Right atrium auricular region (tissue), 2 donors: ENCODE results near the gene TMPRSS11A. TPM values are rescaled to one million over a fixed set of nuclear protein-coding genes. Genes with fewer than 3 reads are reported as not detected.

ENCODE experiments used
- DNase-seq: peaks from one replicate; pipeline ENCODE4 v3.0.0-alpha.2; 2019; ENCODE audit warnings: low spot score
- H3K27ac ChIP-seq, 2 donors: fragments of 200-600 bp; sonication (generic); 1 replicate in 1 of 2; 2 replicates in 1 of 2; pipeline ENCODE4 v1.5.1; 2016 to 2019
- H3K27me3 ChIP-seq, 2 donors: fragments of 200-600 bp; sonication (generic); one replicate each; pipeline versions ENCODE4 v1.5.1 to v1.6.0; 2017 to 2019
- H3K36me3 ChIP-seq: fragments of 200-600 bp; sonication (generic); one replicate; pipeline ENCODE4 v1.5.1; 2016
- H3K4me1 ChIP-seq, 2 donors: fragments of 200-600 bp; sonication (generic); one replicate each; pipeline versions ENCODE4 v1.5.1 to v1.6.0; 2017 to 2019
- H3K4me3 ChIP-seq, 2 donors: fragments of 200-600 bp; sonication (generic); 1 replicate in 1 of 2; 2 replicates in 1 of 2; pipeline ENCODE4 v1.5.1; 2017 to 2019; ENCODE audit warnings: mild to moderate bottlenecking in 1 of 2, moderate library complexity in 1 of 2
- H3K9me3 ChIP-seq, 2 donors: fragments of 200-600 bp; sonication (generic); one replicate each; pipeline ENCODE4 v1.5.1; 2019
- CTCF ChIP-seq, 2 donors: fragments of 200-600 bp; sonication (generic); IDR thresholded peaks; one replicate each; pipeline ENCODE4 v1.5.1; 2019; ENCODE audit warnings: antibody characterized with exemption in 2 of 2
- total RNA-seq, 2 donors: library from RNA; depleted of rRNA; stranded (reverse); fragments of >200 nt; gene quantifications; one replicate each; pipeline ENCODE4 v1.1.0, GENCODE V29; 2016

TMPRSS11A gene
- total RNA-seq, 2 donors from 2014 or later = not detected

GRCh38 chr4:67928546-67928945 lies 34.7 kb downstream of the TMPRSS11A start:
- H3K27ac ChIP-seq = no peak overlapping the region
- TF ChIP-seq CTCF (IDR thresholded peaks at IDR 0.05) = no peak
- no peaks in the 10 kb centered on the region for H3K27me3 ChIP-seq
- H3K9me3 ChIP-seq = no peaks in the 10 kb centered on the region
- no peak overlapping the region for H3K4me3 ChIP-seq
- H3K36me3 ChIP-seq = no peaks in the 10 kb centered on the region
- H3K4me1 ChIP-seq = no peaks in the 10 kb centered on the region
- no peak for DNase-seq

DNA sequence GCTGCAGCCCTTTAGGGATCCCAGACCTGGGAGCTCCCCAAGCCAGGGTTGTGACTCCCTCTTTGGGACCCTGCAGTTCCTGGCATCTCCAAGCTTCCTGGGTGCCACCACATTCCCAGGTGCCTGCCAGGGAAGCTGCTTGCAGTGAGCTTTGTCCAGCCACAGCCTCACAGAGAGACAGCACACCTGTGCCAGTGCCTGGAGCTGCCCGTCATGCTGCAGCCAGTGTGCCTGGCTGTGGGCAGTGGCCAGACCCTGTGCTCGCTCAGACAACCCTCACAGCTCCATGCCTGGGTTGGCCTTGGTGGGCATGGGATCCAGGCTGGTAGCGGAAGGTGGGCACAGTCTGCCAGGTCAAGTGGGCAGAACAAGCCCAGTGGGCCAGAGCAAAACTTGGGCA lies 36.0 kb downstream of the TMPRSS11A start:
- no peak overlapping the region for H3K4me3 ChIP-seq
- DNase-seq = no peak
- TF ChIP-seq CTCF (IDR thresholded peaks at IDR 0.05) = no peak
- H3K4me1 ChIP-seq = no peaks in the 10 kb centered on the region
- no peak overlapping the region for H3K27ac ChIP-seq
- H3K9me3 ChIP-seq = no peaks in the 10 kb centered on the region
- H3K27me3 ChIP-seq = no peaks in the 10 kb centered on the region
- H3K36me3 ChIP-seq = no peaks in the 10 kb centered on the region

DNA sequence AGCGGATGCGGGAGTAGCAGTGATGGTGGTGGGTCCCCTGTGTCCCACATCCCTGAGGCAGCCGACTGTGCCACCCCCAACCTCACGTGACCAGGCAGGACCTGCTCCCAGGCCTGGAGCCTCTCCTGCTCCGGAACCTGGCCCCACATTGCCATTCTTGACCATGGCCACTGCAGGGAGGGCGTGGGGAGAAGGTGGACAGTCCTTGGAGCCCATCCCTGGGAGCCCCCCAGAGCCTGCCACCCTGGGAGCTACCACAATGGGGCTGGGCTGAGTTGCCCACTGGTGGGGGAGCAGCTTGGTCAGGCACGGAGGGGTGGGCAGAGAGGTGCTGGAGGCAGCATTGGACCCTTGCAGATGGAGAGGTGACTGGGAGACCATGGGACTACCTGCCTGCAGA lies 36.8 kb downstream of the TMPRSS11A start:
- no peak for DNase-seq
- no peaks in the 10 kb centered on the region for H3K27me3 ChIP-seq
- no peaks in the 10 kb centered on the region for H3K9me3 ChIP-seq
- no peak overlapping the region for H3K4me3 ChIP-seq
- H3K27ac ChIP-seq = no peak overlapping the region
- H3K36me3 ChIP-seq = no peaks in the 10 kb centered on the region
- H3K4me1 ChIP-seq = no peaks in the 10 kb centered on the region
- TF ChIP-seq CTCF (IDR thresholded peaks at IDR 0.05) = no peak

- DNase-seq = no peak
Measured at GRCh38 chr4:67922697-67923096, 40.6 kb downstream of the TMPRSS11A start.

DNA sequence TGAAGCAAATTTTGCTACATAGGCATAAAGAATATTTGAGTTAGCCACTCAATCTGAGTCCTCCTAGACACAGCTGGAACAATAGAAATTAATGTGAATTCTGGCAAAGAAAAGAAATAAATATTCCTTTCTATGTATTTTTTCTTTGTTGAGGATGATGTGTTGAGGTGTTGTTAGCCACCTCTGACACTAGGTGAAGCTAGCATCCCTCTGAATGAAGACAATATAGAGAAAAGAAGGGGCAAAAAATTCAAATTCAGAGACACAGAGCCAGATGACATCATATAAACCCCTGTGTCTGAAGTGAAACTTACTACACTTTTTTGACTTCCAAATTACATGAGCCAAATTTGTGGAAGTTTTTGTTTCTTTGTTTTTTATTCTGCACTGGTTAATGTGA lies 44.9 kb downstream of the TMPRSS11A start:
- H3K4me3 ChIP-seq = no peak overlapping the region
- no peaks in the 10 kb centered on the region for H3K36me3 ChIP-seq
- no peak for TF ChIP-seq CTCF (IDR thresholded peaks at IDR 0.05)
- no peak for DNase-seq
- H3K27ac ChIP-seq = no peak overlapping the region
- H3K27me3 ChIP-seq = no peaks in the 10 kb centered on the region
- no peaks in the 10 kb centered on the region for H3K9me3 ChIP-seq
- no peaks in the 10 kb centered on the region for H3K4me1 ChIP-seq

More at GRCh38 chr4:67922697-67923096, 40.6 kb downstream of the TMPRSS11A start:
- Histone ChIP-seq H3K27me3 (no peaks in the 10 kb centered on the region), H3K36me3 (no peaks in the 10 kb centered on the region), H3K9me3 (no peaks in the 10 kb centered on the region), H3K4me1 (no peaks in the 10 kb centered on the region), H3K27ac (no peak overlapping the region), H3K4me3 (no peak overlapping the region)
- no peak for TF ChIP-seq CTCF (IDR thresholded peaks at IDR 0.05)

DNA sequence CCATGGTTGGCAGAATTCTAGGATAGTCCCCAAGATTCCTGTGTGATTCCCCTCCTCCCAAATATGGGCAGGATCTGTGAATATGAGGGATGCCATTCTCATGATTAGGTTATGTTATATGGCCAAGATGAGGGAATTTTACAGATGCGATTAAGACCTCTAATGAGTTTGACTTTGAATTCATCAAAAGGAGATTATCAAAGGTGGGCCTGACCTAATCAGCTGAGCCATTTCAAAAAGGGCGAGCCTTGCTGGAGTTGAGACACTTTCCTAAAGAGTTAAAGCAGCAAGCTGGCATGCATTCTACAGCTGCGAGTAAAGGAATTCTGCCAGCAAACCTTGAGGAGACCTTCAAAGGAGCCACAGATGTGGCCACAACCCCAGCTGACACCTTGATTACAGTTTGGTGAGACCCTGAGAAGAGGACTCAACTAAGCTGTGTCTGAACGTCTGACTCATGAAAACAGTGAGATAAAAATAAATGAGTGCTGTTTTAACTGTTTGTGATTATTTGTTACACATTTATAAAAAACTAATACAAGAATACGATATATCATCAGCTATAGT lies 47.8 kb downstream of the TMPRSS11A start:
- no peak overlapping the region for H3K4me3 ChIP-seq
- H3K4me1 ChIP-seq = no peaks in the 10 kb centered on the region
- no peak for TF ChIP-seq CTCF (IDR thresholded peaks at IDR 0.05)
- DNase-seq = no peak
- no peaks in the 10 kb centered on the region for H3K36me3 ChIP-seq
- no peaks in the 10 kb centered on the region for H3K9me3 ChIP-seq
- no peaks in the 10 kb centered on the region for H3K27me3 ChIP-seq
- H3K27ac ChIP-seq = no peak overlapping the region
